ENCODE results near the gene OPCML. TPM values are rescaled to one million over a fixed set of nuclear protein-coding genes. Genes with fewer than 3 reads are reported as not detected.

OPCML gene
- total and polyA plus RNA-seq, 7 donors = 0.01 to 0.80 (median 0.07) TPM; not detected in 4

GRCh38 chr11:132719684-132720083, 812.6 kb downstream of the OPCML start:
- TF ChIP-seq, protein P1, sequence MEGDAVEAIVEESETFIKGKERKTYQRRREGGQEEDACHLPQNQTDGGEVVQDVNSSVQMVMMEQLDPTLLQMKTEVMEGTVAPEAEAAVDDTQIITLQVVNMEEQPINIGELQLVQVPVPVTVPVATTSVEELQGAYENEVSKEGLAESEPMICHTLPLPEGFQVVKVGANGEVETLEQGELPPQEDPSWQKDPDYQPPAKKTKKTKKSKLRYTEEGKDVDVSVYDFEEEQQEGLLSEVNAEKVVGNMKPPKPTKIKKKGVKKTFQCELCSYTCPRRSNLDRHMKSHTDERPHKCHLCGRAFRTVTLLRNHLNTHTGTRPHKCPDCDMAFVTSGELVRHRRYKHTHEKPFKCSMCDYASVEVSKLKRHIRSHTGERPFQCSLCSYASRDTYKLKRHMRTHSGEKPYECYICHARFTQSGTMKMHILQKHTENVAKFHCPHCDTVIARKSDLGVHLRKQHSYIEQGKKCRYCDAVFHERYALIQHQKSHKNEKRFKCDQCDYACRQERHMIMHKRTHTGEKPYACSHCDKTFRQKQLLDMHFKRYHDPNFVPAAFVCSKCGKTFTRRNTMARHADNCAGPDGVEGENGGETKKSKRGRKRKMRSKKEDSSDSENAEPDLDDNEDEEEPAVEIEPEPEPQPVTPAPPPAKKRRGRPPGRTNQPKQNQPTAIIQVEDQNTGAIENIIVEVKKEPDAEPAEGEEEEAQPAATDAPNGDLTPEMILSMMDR (IDR thresholded peaks at IDR 0.05) = no peak

GRCh38 chr11:132718711-132719671, 813.3 kb downstream of the OPCML start:
- H3K27me3 ChIP-seq (ENCODE audit: insufficient read depth in 3 of 3, low read length in 2 of 3) = peaks cover 0 to 7% (median 0%) of the 10 kb centered on the region in 3 donors
- TF ChIP-seq, protein P1 (IDR thresholded peaks at IDR 0.05) = no peak
- no peak for DNase-seq
- H3K36me3 ChIP-seq (ENCODE audit: insufficient read depth in 1 of 2, low read depth in 1 of 2) = no peaks in the 10 kb centered on the region
- H3K9me3 ChIP-seq = no peaks in the 10 kb centered on the region
- H3K4me1 ChIP-seq = no peaks in the 10 kb centered on the region
- no peak overlapping the region for H3K27ac ChIP-seq
- no peak overlapping the region for H3K4me3 ChIP-seq
- 58 to 60% (median 58%) methylated on average over 27 of the region's 27 CpGs for WGBS, 3 donors
- no peak for ATAC-seq
- intact Hi-C loops (cut with DNase I) = no loop called here

More at GRCh38 chr11:132719684-132720083, 812.6 kb downstream of the OPCML start:
- ATAC-seq (no peak), DNase-seq (no peak)
- Histone ChIP-seq H3K4me1 (no peaks in the 10 kb centered on the region), H3K9me3 (no peaks in the 10 kb centered on the region), H3K27ac (no peak overlapping the region), H3K4me3 (no peak overlapping the region), H3K27me3 (ENCODE audit: insufficient read depth in 3 of 3, low read length in 2 of 3) (peaks cover 0 to 7% (median 0%) of the 10 kb centered on the region in 3 donors), H3K36me3 (ENCODE audit: insufficient read depth in 1 of 2, low read depth in 1 of 2) (no peaks in the 10 kb centered on the region)
- WGBS, 3 donors = 71 to 80% (median 74%) methylated on average over 4 of the region's 4 CpGs
- intact Hi-C loops (cut with DNase I) = no loop called here

- 68 to 84% (median 73%) methylated on average over 8 of the region's 8 CpGs for WGBS, 3 donors
These were observed 814.5 kb downstream of the OPCML start for GRCh38 chr11:132717824-132718223.

GRCh38 chr11:132716037-132716436, 816.3 kb downstream of the OPCML start:
- Histone ChIP-seq H3K9me3 (no peaks in the 10 kb centered on the region), H3K27me3 (ENCODE audit: insufficient read depth in 3 of 3, low read length in 2 of 3) (peaks cover 3 to 7% (median 3%) of the 10 kb centered on the region in 3 donors), H3K36me3 (ENCODE audit: insufficient read depth in 1 of 2, low read depth in 1 of 2) (no peaks in the 10 kb centered on the region), H3K4me3 (no peak overlapping the region), H3K27ac (no peak overlapping the region), H3K4me1 (no peaks in the 10 kb centered on the region)
- intact Hi-C loops (cut with DNase I) = no loop called here
- DNase-seq = no peak
- TF ChIP-seq, protein P1 (IDR thresholded peaks at IDR 0.05) = no peak
- ATAC-seq = no peak
- WGBS, 3 donors = 63 to 74% (median 70%) methylated on average over 2 of the region's 2 CpGs

More at GRCh38 chr11:132717824-132718223, 814.5 kb downstream of the OPCML start:
- Histone ChIP-seq H3K36me3 (ENCODE audit: insufficient read depth in 1 of 2, low read depth in 1 of 2) (no peaks in the 10 kb centered on the region), H3K4me1 (no peaks in the 10 kb centered on the region), H3K4me3 (no peak overlapping the region), H3K9me3 (no peaks in the 10 kb centered on the region), H3K27ac (no peak overlapping the region), H3K27me3 (ENCODE audit: insufficient read depth in 3 of 3, low read length in 2 of 3) (peaks cover 0 to 7% (median 3%) of the 10 kb centered on the region in 3 donors)
- intact Hi-C loops (cut with DNase I) = no loop called here
- no peak for DNase-seq
- no peak for ATAC-seq
- TF ChIP-seq, protein P1 (IDR thresholded peaks at IDR 0.05) = no peak

Measured in psoas muscle (tissue), 8 donors.